HepG2 (cell line): Measurements from ENCODE around the gene GPR55. TPM values are rescaled to one million over a fixed set of nuclear protein-coding genes. Genes with fewer than 3 reads are reported as not detected.

Experiments used
- ATAC-seq: fragments of 200-7000 bp; cut with Tn5 transposase; 3 replicates; pipeline ENCODE4 v1.9.1; 2020; ENCODE audit warnings: mild to moderate bottlenecking, moderate library complexity
- BruUV-seq: library from RNA; stranded (reverse); fragments of 400-500 nt; replicated peaks from 2 replicates; lab custom pipeline; 2021; lab: Mats Ljungman, UMichigan
- CTCF ChIA-PET: fragments of 300-600 bp; formaldehyde crosslinking; extraction: SDS; loops from one replicate; lab custom pipeline; 2021; ENCODE audit warnings: low total read pairs, inconsistent platforms, low intra/inter-chr PET ratio; lab: Yijun Ruan, JAX
- POLR2A ChIA-PET: fragments of 350-600 bp; sonication (Branson Sonifier 250); formaldehyde crosslinking; loops from one replicate; lab custom pipeline; 2020; ENCODE audit warnings: antibody characterized with exemption, inconsistent platforms; lab: Yijun Ruan, JAX
- DNase-seq: peaks from one replicate; pipeline ENCODE4 v3.0.0-alpha.2; 2015; ENCODE audit warnings: low spot score
- FAIRE-seq: peaks from 3 replicates; lab custom pipeline; 2011; peaks lifted over from hg19 to GRCh38; lab: Jason Lieb, UNC
- H2AFZ ChIP-seq: one replicate; pipeline ENCODE4 v1.6.1; 2011; ENCODE audit warnings: low read length, inconsistent platforms
- H3K27ac ChIP-seq: fragments of 300-600 bp; 3 replicates; pipeline ENCODE4 v1.8.0; 2011; ENCODE audit warnings: mixed run types, mild to moderate bottlenecking, mixed read lengths, low read length, inconsistent platforms; ENCODE audit not compliant: insufficient read depth; ENCODE audit errors: extremely low read length
- H3K27me3 ChIP-seq, 2 experiments: fragments of 200-600 bp in 1 of 2; 2 replicates in 1 of 2; 3 replicates in 1 of 2; pipeline versions ENCODE4 v1.6.0 to v1.8.0; 2011; ENCODE audit warnings: low read length in 2 of 2, mild to moderate bottlenecking in 2 of 2, moderate library complexity in 2 of 2, inconsistent platforms in 1 of 2; ENCODE audit not compliant: insufficient read depth in 2 of 2, control insufficient read depth in 1 of 2
- H3K36me3 ChIP-seq, 2 experiments: fragments of 200-600 bp in 1 of 2; replicated peaks in 1 of 2; 2 replicates in 1 of 2; 3 replicates in 1 of 2; pipeline versions ENCODE4 v1.5.1 to v1.8.0; 2011; ENCODE audit warnings: low read length in 2 of 2, inconsistent platforms in 1 of 2; ENCODE audit not compliant: insufficient read depth in 2 of 2, control insufficient read depth in 1 of 2
- H3K4me1 ChIP-seq: 2 replicates; pipeline ENCODE4 v1.5.1; 2012; ENCODE audit warnings: low read length, inconsistent platforms; ENCODE audit not compliant: insufficient read depth
- H3K4me2 ChIP-seq: 2 replicates; pipeline ENCODE4 v1.6.0; 2011; ENCODE audit warnings: low read depth, low read length, inconsistent platforms
- H3K4me3 ChIP-seq, 3 experiments: fragments of 200-600 bp in 1 of 3; sonication (generic), shearing (Covaris generic) in 1 of 3; replicated peaks in 1 of 3; 2 replicates each; pipeline ENCODE4 v1.5.1; 2011 to 2016; ENCODE audit warnings: low read length in 3 of 3, inconsistent platforms in 2 of 3, low read depth in 2 of 3, mild to moderate bottlenecking in 2 of 3, control low read depth in 1 of 3, mixed read lengths in 1 of 3; ENCODE audit not compliant: insufficient read depth in 1 of 3
- H3K79me2 ChIP-seq: one replicate; pipeline ENCODE4 v1.6.1; 2011; ENCODE audit warnings: low read length, inconsistent platforms; ENCODE audit not compliant: insufficient read depth
- H3K9ac ChIP-seq: 2 replicates; pipeline ENCODE4 v1.6.0; 2011; ENCODE audit warnings: mild to moderate bottlenecking, low read depth, low read length, inconsistent platforms; ENCODE audit not compliant: insufficient read depth
- H3K9me3 ChIP-seq: 2 replicates; pipeline ENCODE4 v1.5.1; 2012; ENCODE audit warnings: mild to moderate bottlenecking, low read length
- H4K20me1 ChIP-seq: 2 replicates; pipeline ENCODE4 v1.6.0; 2011; ENCODE audit warnings: inconsistent platforms, mild to moderate bottlenecking, low read length, moderate library complexity; ENCODE audit not compliant: insufficient read depth
- CEBPB ChIP-seq: IDR thresholded peaks from 2 replicates; pipeline ENCODE4 v1.6.1; 2011; ENCODE audit warnings: low read depth, low read length, improper control_type of control experiment, borderline replicate concordance
- CTCF ChIP-seq: sonication (generic); formaldehyde crosslinking; IDR thresholded peaks from 2 replicates; pipeline ENCODE4 v1.5.0; 2020; ENCODE audit warnings: mild to moderate bottlenecking, missing genetic modification reagents, moderate library complexity
- RERE ChIP-seq: IDR thresholded peaks from 2 replicates; pipeline ENCODE4 v1.6.1; 2016; ENCODE audit warnings: low read depth, missing genetic modification reagents, missing compliant biosample characterization
- RFX5 ChIP-seq: IDR thresholded peaks from 2 replicates; pipeline ENCODE4 v1.6.1; 2011; ENCODE audit warnings: low read depth, low read length, improper control_type of control experiment
- SP5 ChIP-seq: IDR thresholded peaks from 2 replicates; pipeline ENCODE4 v1.6.1; 2016; ENCODE audit warnings: low read depth, borderline replicate concordance
- STAG1 ChIP-seq: sonication (generic); formaldehyde crosslinking; IDR thresholded peaks from 2 replicates; pipeline ENCODE4 v1.4.0; 2020; ENCODE audit warnings: missing genetic modification reagents
- ZNF362 ChIP-seq: sonication (generic); formaldehyde crosslinking; IDR thresholded peaks from 2 replicates; pipeline ENCODE4 v1.4.0; 2020; ENCODE audit warnings: missing genetic modification reagents, mild to moderate bottlenecking, borderline replicate concordance
- ZNF777 ChIP-seq: sonication (generic); formaldehyde crosslinking; IDR thresholded peaks from 2 replicates; pipeline ENCODE4 v1.4.0; 2020; ENCODE audit warnings: missing genetic modification reagents
- WGBS: methylation state at CpG from one replicate; pipeline ENCODE4 v1.1.6; 2017; ENCODE audit warnings: low lambda C conversion rate; 5-methylcytosine and 5-hydroxymethylcytosine counted together
- in situ Hi-C: cut with HindIII; loops from 2 replicates; pipeline ENCODE4 v1.10.0; 2017; ENCODE audit warnings: low pct_unique_long_range_greater_than_20kb; ENCODE audit not compliant: extremely low pct_ligation_motif_present
- intact Hi-C: fragments of 100-400 bp; cut with micrococcal nuclease; formaldehyde crosslinking; loops from one replicate; pipeline ENCODE4 v1.10.0; 2022; ENCODE audit not compliant: unreplicated experiment
- polyA plus RNA-seq, 8 experiments: library from polyadenylated mRNA; depleted of rRNA in 3 of 8; stranded (reverse) in 7 of 8; unstranded in 1 of 8; fragments of >200 nt; fragmentation: Illumina TruSeq in 4 of 8; extraction: Trizol in 4 of 8; gene quantifications; 2 replicates each; pipeline versions ENCODE4 v1.2.1 to v1.2.3, GENCODE V29; 2011 to 2016; ENCODE audit warnings: low read depth in 4 of 8, missing spikeins in 1 of 8, mixed read lengths in 1 of 8; ENCODE audit not compliant: insufficient read depth in 1 of 8
- total RNA-seq, 5 experiments: library from RNA; depleted of rRNA; stranded (reverse); fragments of >200 nt; fragmentation: Illumina TruSeq; extraction: Trizol; gene quantifications; 2 replicates each; pipeline ENCODE4 v1.2.3, GENCODE V29; 2016; ENCODE audit warnings: low read depth in 1 of 5

GPR55 gene
- total and polyA plus RNA-seq, 2 of the 13 experiments (the other 11 are each of a cell fraction or from before 2014, with no cell fraction given), result not detected

- no TSS peak for BruUV-seq
- no peaks in the 10 kb centered on the region for H3K36me3 ChIP-seq
- H3K4me3 ChIP-seq, result no peak overlapping the region
- 38% methylated on average over 5 of the region's 5 CpGs for WGBS
- no peak overlapping the region for H3K9ac ChIP-seq
- H3K4me1 ChIP-seq, result peaks cover 1% of the 10 kb centered on the region; the same call in 1 of the 2 replicates
- TF ChIP-seq ZNF362 (no peak), SP5 (CRISPR knock-in tag) (no peak), CEBPB (peak; percentile 0; the same call in 1 of the 2 replicates), CTCF (peak; percentile 50), RFX5 (peak; percentile 93), ZNF777 (CRISPR knock-in tag) (no peak), RERE (no peak), STAG1 (CRISPR knock-in tag) (peak; percentile 52)
- peak; percentile 67 for ATAC-seq
- no peaks in the 10 kb centered on the region for H3K9me3 ChIP-seq
- H4K20me1 ChIP-seq, result no peaks in the 10 kb centered on the region
- no peak overlapping the region for H3K4me2 ChIP-seq
- intact Hi-C loops, result no loop called here
- peaks cover 7 to 43% of the 10 kb centered on the region in 2 experiments; a peak in 3 of 5 replicates for H3K27me3 ChIP-seq
- in situ Hi-C loops, result no loop called here
- no peaks in the 10 kb centered on the region for H3K79me2 ChIP-seq
- H2AFZ ChIP-seq, result no peak overlapping the region
- H3K27ac ChIP-seq, result no peak overlapping the region
- ChIA-PET CTCF (interaction anchor here (1.4 to 1.5 kb wide), 2 partner anchors 12 to 66 kb away, joined by 5 to 7 read pairs; no protein-coding TSS in a partner anchor), POLR2A (no interaction called here)
- FAIRE-seq, result peak; percentile 23
- DNase-seq, result peak; percentile 40
Observed at GRCh38 chr2:230913406-230914143, 11.5 kb downstream of the GPR55 start.
